Natural killer cell (primary cell): ENCODE data around the gene CAVIN3. TPM values are rescaled to one million over a fixed set of nuclear protein-coding genes. Genes with fewer than 3 reads are reported as not detected.
A peak's percentile ranks its signal among the peaks of the same experiment; 100 is the strongest.

Experiments used
- ATAC-seq, 3 donors: fragments of 150-1000 bp in 2 of 3; fragments of 200-7000 bp in 1 of 3; cut with Tn5 transposase; 1 replicate in 1 of 3; 2 replicates in 2 of 3; pipeline ENCODE4 v1.10.0; 2021; ENCODE audit warnings: mild to moderate bottlenecking in 2 of 3, moderate library complexity in 2 of 3
- DNase-seq, 2 donors: peaks; one replicate each; pipeline versions ENCODE4 v3.0.0 to v3.0.0-alpha.2; 2013 to 2021; ENCODE audit warnings: mixed read lengths in 1 of 2
- H3K27ac ChIP-seq: one replicate; pipeline ENCODE4 v1.5.1; 2013; ENCODE audit warnings: mild to moderate bottlenecking, low read length
- H3K27me3 ChIP-seq: one replicate; pipeline ENCODE4 v1.6.1; 2013; ENCODE audit warnings: low read length; ENCODE audit not compliant: control insufficient read depth, insufficient read depth
- H3K36me3 ChIP-seq: one replicate; pipeline ENCODE4 v1.6.1; 2013; ENCODE audit warnings: low read length; ENCODE audit not compliant: control insufficient read depth, insufficient read depth
- H3K4me1 ChIP-seq: one replicate; pipeline ENCODE4 v1.6.1; 2013; ENCODE audit warnings: low read length; ENCODE audit not compliant: control insufficient read depth, insufficient read depth
- H3K4me3 ChIP-seq: one replicate; pipeline ENCODE4 v1.5.1; 2013; ENCODE audit warnings: low read length
- H3K9me3 ChIP-seq: one replicate; pipeline ENCODE4 v1.6.1; 2013; ENCODE audit warnings: low read length; ENCODE audit not compliant: control insufficient read depth, insufficient read depth
- H3K27ac Mint-ChIP-seq, 2 donors: one replicate each; pipeline ENCODE4 v1.8.0; 2022; ENCODE audit warnings: mild to moderate bottlenecking in 2 of 2, mixed read lengths in 2 of 2, moderate library complexity in 1 of 2
- H3K27me3 Mint-ChIP-seq, 2 donors: one replicate each; pipeline ENCODE4 v1.8.0; 2022; ENCODE audit warnings: low read depth in 2 of 2, mixed read lengths in 2 of 2
- H3K36me3 Mint-ChIP-seq: one replicate; pipeline ENCODE4 v1.8.0; 2022; ENCODE audit warnings: mixed read lengths
- H3K4me1 Mint-ChIP-seq, 2 donors: one replicate each; pipeline ENCODE4 v1.8.0; 2022; ENCODE audit warnings: mixed read lengths in 2 of 2
- H3K4me3 Mint-ChIP-seq: one replicate; pipeline ENCODE4 v1.8.0; 2022; ENCODE audit warnings: mild to moderate bottlenecking, moderate library complexity, mixed read lengths
- H3K9me3 Mint-ChIP-seq, 2 donors: one replicate each; pipeline ENCODE4 v1.8.0; 2022; ENCODE audit warnings: mixed read lengths in 2 of 2
- WGBS: methylation state at CpG from one replicate; pipeline ENCODE4 v1.1.7; 2013; ENCODE audit warnings: missing lambda C conversion rate; ENCODE audit not compliant: insufficient coverage; 5-methylcytosine and 5-hydroxymethylcytosine counted together
- intact Hi-C: fragments of 100-400 bp; cut with micrococcal nuclease; formaldehyde crosslinking; loops from one replicate; pipeline ENCODE4 v1.14.2; 2022
- total RNA-seq, 4 donors: library from RNA; stranded (reverse); fragments of 120-200 nt in 1 of 4; gene quantifications; one replicate each; pipeline versions ENCODE4 v1.2.3 to v1.2.4, GENCODE V29; 2013 to 2022
- TF ChIP-seq, protein P1 (sequence below): fragments of 200-600 bp; IDR thresholded peaks from one replicate; pipeline ENCODE4 v1.8.0; 2022; ENCODE audit warnings: antibody characterized with exemption

The CAVIN3 gene
- total RNA-seq, 3 donors from 2014 or later (not counting 1 experiment from before 2014, with no cell fraction given): not detected

DNA sequence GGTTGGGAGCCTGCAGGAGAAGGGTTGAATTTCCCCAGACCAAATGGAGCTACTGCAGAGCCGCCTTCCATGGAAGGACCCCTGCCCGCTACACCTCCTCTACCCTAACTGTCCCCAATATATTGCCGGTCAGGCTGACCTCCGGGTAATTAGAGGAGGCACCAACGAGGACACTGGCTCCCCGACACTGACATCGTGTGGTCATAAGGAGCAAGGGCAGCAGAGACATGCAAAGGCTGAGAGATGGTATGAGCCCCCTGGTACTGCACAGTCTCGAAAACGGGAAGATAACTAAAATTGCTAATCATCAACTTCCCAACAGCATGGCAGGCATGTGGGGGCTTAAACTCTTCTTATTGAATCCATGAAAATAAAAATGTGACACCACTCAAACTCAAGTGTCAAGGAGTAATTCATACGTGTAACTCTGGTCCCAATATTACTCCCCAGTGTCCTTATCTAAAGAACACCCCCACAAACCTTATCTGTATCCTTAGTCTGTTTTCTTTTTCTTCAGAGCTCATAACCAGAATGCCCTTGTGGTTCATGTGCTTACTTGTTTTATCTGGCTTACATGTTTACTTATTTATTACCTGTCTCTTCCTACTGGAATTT, 4.4 kb downstream of the CAVIN3 start:
- peak in 1 of 2 donors; percentile 60 for DNase-seq
- 7% methylated on average over 10 of the region's 10 CpGs for WGBS

DNA sequence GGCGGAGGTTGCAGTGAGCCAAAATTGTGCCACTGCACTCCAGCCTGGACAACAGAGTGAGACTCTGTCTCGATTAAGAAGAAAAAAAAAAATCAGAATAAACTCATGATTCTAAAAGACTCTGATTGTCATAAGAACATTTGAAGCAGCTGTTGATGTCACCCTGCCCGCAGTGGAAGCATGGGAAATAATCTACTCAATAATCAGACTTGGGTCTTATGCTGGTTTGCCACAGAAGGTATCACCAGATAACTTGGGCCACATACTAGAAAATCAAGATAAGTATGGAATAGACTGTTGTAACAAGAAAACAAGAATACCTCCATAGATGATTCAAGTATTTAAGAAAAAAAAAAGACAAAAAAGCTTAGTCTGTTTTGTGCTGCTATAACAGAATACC, 8.2 kb downstream of the CAVIN3 start:
- Histone ChIP-seq H3K4me1 (no peaks in the 10 kb centered on the region), H3K27me3 (no peaks in the 10 kb centered on the region), H3K9me3 (no peaks in the 10 kb centered on the region), H3K4me3 (no peak overlapping the region), H3K36me3 (no peaks in the 10 kb centered on the region), H3K27ac (no peak overlapping the region)
- H3K4me1 Mint-ChIP-seq: no peaks in the 10 kb centered on the region
- ATAC-seq (no peak), DNase-seq (no peak)
- H3K36me3 Mint-ChIP-seq: no peaks in the 10 kb centered on the region
- H3K4me3 Mint-ChIP-seq: no peak overlapping the region
- no peaks in the 10 kb centered on the region for H3K9me3 Mint-ChIP-seq
- peaks cover 27 to 51% of the 10 kb centered on the region in 2 donors for H3K27me3 Mint-ChIP-seq
- intact Hi-C loops: no loop called here
- 91% methylated on average over 3 of the region's 3 CpGs for WGBS
- TF ChIP-seq, protein P1, sequence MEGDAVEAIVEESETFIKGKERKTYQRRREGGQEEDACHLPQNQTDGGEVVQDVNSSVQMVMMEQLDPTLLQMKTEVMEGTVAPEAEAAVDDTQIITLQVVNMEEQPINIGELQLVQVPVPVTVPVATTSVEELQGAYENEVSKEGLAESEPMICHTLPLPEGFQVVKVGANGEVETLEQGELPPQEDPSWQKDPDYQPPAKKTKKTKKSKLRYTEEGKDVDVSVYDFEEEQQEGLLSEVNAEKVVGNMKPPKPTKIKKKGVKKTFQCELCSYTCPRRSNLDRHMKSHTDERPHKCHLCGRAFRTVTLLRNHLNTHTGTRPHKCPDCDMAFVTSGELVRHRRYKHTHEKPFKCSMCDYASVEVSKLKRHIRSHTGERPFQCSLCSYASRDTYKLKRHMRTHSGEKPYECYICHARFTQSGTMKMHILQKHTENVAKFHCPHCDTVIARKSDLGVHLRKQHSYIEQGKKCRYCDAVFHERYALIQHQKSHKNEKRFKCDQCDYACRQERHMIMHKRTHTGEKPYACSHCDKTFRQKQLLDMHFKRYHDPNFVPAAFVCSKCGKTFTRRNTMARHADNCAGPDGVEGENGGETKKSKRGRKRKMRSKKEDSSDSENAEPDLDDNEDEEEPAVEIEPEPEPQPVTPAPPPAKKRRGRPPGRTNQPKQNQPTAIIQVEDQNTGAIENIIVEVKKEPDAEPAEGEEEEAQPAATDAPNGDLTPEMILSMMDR: no peak
- H3K27ac Mint-ChIP-seq: no peak overlapping the region

More for the DNA sequence above, 4.4 kb downstream of the CAVIN3 start:
- H3K36me3 ChIP-seq: no peaks in the 10 kb centered on the region
- no peak overlapping the region for H3K27ac ChIP-seq
- no peak overlapping the region for H3K27ac Mint-ChIP-seq
- TF ChIP-seq, protein P1: peak; percentile 76
- H3K4me3 ChIP-seq: no peak overlapping the region
- no peaks in the 10 kb centered on the region for H3K4me1 Mint-ChIP-seq
- no peaks in the 10 kb centered on the region for H3K4me1 ChIP-seq
- H3K9me3 Mint-ChIP-seq: no peaks in the 10 kb centered on the region
- H3K9me3 ChIP-seq: no peaks in the 10 kb centered on the region
- H3K4me3 Mint-ChIP-seq: no peak overlapping the region
- peak; percentile 71 to 92 (median 74) for ATAC-seq
- intact Hi-C loops: loop anchor here (1.0 kb wide), 1 partner anchor 293 kb away; no protein-coding TSS in a partner anchor
- peaks cover 45 to 54% of the 10 kb centered on the region in 2 donors for H3K27me3 Mint-ChIP-seq
- H3K36me3 Mint-ChIP-seq: no peaks in the 10 kb centered on the region
- peaks cover under 1% of the 10 kb centered on the region for H3K27me3 ChIP-seq

DNA sequence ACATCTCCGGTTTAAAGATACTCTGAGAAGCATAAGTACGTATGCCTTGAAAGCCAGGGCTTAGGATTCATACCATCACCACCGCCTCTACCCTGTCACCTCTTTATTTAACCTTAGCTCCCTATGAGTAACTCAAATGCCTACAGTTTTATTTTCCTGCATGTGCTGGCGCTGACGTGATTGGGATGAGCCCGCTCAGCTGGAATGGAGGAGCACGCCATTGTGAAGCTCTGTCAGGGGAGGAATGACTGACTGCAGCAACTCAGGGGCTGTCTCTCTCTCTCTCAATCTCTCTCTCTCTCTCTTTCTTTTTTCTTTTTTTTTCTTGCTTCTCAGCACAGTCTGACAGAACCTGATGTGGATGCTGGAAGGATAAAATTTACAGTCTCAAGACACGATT, 12.4 kb downstream of the CAVIN3 start:
- H3K36me3 ChIP-seq: no peaks in the 10 kb centered on the region
- Mint-ChIP-seq H3K4me1 (no peaks in the 10 kb centered on the region), H3K4me3 (no peak overlapping the region), H3K9me3 (no peaks in the 10 kb centered on the region), H3K36me3 (no peaks in the 10 kb centered on the region), H3K27ac (no peak overlapping the region), H3K27me3 (peaks cover 9 to 41% of the 10 kb centered on the region in 2 donors)
- H3K4me3 ChIP-seq: no peak overlapping the region
- TF ChIP-seq, protein P1: no peak
- H3K9me3 ChIP-seq: no peaks in the 10 kb centered on the region
- DNase-seq: no peak
- no peak overlapping the region for H3K27ac ChIP-seq
- intact Hi-C loops: no loop called here
- WGBS: 90% methylated on average over 8 of the region's 8 CpGs
- H3K27me3 ChIP-seq: no peaks in the 10 kb centered on the region
- ATAC-seq: no peak
- H3K4me1 ChIP-seq: no peaks in the 10 kb centered on the region

DNA sequence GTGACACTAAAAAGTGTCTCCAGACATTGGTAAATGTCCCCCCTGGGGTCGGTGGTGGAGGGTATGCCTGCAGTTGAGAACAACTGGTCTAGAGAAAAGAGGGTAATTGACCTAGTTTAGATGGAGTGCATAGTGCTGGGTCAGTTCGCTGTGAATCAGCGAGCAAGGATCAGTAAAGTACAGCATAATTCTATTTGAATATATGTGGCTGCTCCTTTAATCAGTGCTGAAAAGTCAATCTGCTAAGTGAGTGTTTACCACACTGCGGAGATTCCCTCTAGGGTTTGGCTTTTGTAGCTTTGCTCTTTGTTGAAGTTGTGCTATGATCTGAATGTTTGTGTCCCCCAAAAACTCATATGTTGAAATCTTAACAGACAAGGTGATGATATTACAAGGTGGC, 15.0 kb downstream of the CAVIN3 start:
- DNase-seq: no peak
- no peaks in the 10 kb centered on the region for H3K4me1 Mint-ChIP-seq
- 85% methylated on average over 4 of the region's 4 CpGs for WGBS
- peaks cover 14 to 38% of the 10 kb centered on the region in 2 donors for H3K27me3 Mint-ChIP-seq
- intact Hi-C loops: no loop called here
- no peak overlapping the region for H3K27ac Mint-ChIP-seq
- Histone ChIP-seq H3K9me3 (no peaks in the 10 kb centered on the region), H3K27me3 (no peaks in the 10 kb centered on the region), H3K4me3 (no peak overlapping the region), H3K27ac (no peak overlapping the region), H3K4me1 (no peaks in the 10 kb centered on the region), H3K36me3 (no peaks in the 10 kb centered on the region)
- H3K4me3 Mint-ChIP-seq: no peak overlapping the region
- no peaks in the 10 kb centered on the region for H3K36me3 Mint-ChIP-seq
- no peak for ATAC-seq
- H3K9me3 Mint-ChIP-seq: no peaks in the 10 kb centered on the region
- TF ChIP-seq, protein P1: no peak
